B cell (primary cell): ENCODE data around the gene ADAMTS12. TPM values are rescaled to one million over a fixed set of nuclear protein-coding genes. Genes with fewer than 3 reads are reported as not detected.

Experiments
- ATAC-seq: fragments of 200-7000 bp; cut with Tn5 transposase; one replicate; pipeline ENCODE4 v1.10.0; 2021; ENCODE audit warnings: low read depth, mild to moderate bottlenecking, moderate number of reproducible peaks, moderate library complexity
- CTCF ChIA-PET: fragments of 350-600 bp; sonication (Branson Sonifier 250); formaldehyde crosslinking; loops from one replicate; lab custom pipeline; 2021; ENCODE audit warnings: antibody characterized with exemption, inconsistent platforms; lab: Charles Lee
- POLR2A ChIA-PET: fragments of 350-600 bp; sonication (Branson Sonifier 250); formaldehyde crosslinking; loops from one replicate; lab custom pipeline; 2021; ENCODE audit warnings: antibody characterized with exemption; lab: Charles Lee
- DNase-seq: peaks from one replicate; pipeline ENCODE4 v3.0.0; 2013
- H2AFZ ChIP-seq: 2 replicates; pipeline ENCODE4 v1.6.1; 2012; ENCODE audit warnings: mild to moderate bottlenecking, low read depth, low read length; ENCODE audit not compliant: insufficient read depth, poor library complexity, severe bottlenecking
- H3K27ac ChIP-seq, 2 donors: 1 replicate in 1 of 2; 2 replicates in 1 of 2; pipeline ENCODE4 v1.5.1; 2012 to 2013; ENCODE audit warnings: low read length in 2 of 2, mild to moderate bottlenecking in 2 of 2, moderate library complexity in 1 of 2
- H3K27me3 ChIP-seq, 4 experiments: fragments of 200-600 bp in 1 of 4; sonication (generic) in 1 of 4; replicated peaks in 1 of 4; 1 replicate in 2 of 4; 2 replicates in 2 of 4; pipeline versions ENCODE4 v1.6.1 to v1.7.0; 2013 to 2016; ENCODE audit warnings: low read length in 3 of 4, mild to moderate bottlenecking in 2 of 4, mixed read lengths in 1 of 4, moderate library complexity in 1 of 4; ENCODE audit not compliant: insufficient read depth in 4 of 4, control insufficient read depth in 3 of 4; ENCODE audit errors: control extremely low read depth in 1 of 4
- H3K36me3 ChIP-seq, 2 experiments: replicated peaks in 1 of 2; 1 replicate in 1 of 2; 2 replicates in 1 of 2; pipeline versions ENCODE4 v1.6.1 to v1.7.1; 2013; ENCODE audit warnings: low read length in 1 of 2; ENCODE audit not compliant: insufficient read depth in 2 of 2, control insufficient read depth in 1 of 2; ENCODE audit errors: control extremely low read depth in 1 of 2, extremely low read depth in 1 of 2
- H3K4me1 ChIP-seq, 2 donors: fragments of 200-600 bp in 1 of 2; sonication (generic) in 1 of 2; 1 replicate in 1 of 2; 2 replicates in 1 of 2; pipeline versions ENCODE4 v1.5.1 to v1.6.1; 2013 to 2017; ENCODE audit warnings: low read length in 2 of 2; ENCODE audit not compliant: control insufficient read depth in 2 of 2, insufficient read depth in 2 of 2
- H3K4me2 ChIP-seq: replicated peaks from 2 replicates; pipeline ENCODE3; 2012; ENCODE audit warnings: mild to moderate bottlenecking, low read depth, low read length; ENCODE audit not compliant: poor library complexity, severe bottlenecking
- H3K4me3 ChIP-seq, 5 experiments: fragments of 200-600 bp in 1 of 5; sonication (generic) in 1 of 5; 1 replicate in 3 of 5; 2 replicates in 2 of 5; pipeline versions ENCODE4 v1.5.1 to v1.7.0; 2011 to 2016; ENCODE audit warnings: low read length in 4 of 5, mild to moderate bottlenecking in 4 of 5, low read depth in 2 of 5, control low read depth in 1 of 5, moderate library complexity in 1 of 5; ENCODE audit not compliant: insufficient read depth in 1 of 5; ENCODE audit errors: control extremely low read depth in 1 of 5, extremely low read depth in 1 of 5
- H3K79me2 ChIP-seq: fragments of 200-600 bp; sonication (generic); one replicate; pipeline ENCODE4 v1.6.0; 2016; ENCODE audit warnings: low read length; ENCODE audit not compliant: control insufficient read depth, insufficient read depth
- H3K9ac ChIP-seq: fragments of 200-600 bp; sonication (generic); 2 replicates; pipeline ENCODE4 v1.6.1; 2017; ENCODE audit warnings: mild to moderate bottlenecking, low read length, moderate library complexity
- H3K9me3 ChIP-seq, 3 donors: one replicate each; pipeline versions ENCODE4 v1.6.1 to v1.7.1; 2013; ENCODE audit warnings: low read length in 2 of 3; ENCODE audit not compliant: control insufficient read depth in 2 of 3, insufficient read depth in 1 of 3; ENCODE audit errors: control extremely low read depth in 1 of 3
- H4K20me1 ChIP-seq: 2 replicates; pipeline ENCODE4 v1.6.0; 2012; ENCODE audit warnings: mild to moderate bottlenecking, low read length; ENCODE audit not compliant: insufficient read depth, control insufficient read depth, poor library complexity, severe bottlenecking
- H3K27ac Mint-ChIP-seq: one replicate; pipeline ENCODE4 v1.8.0; 2021; ENCODE audit warnings: mixed read lengths
- H3K27me3 Mint-ChIP-seq: one replicate; pipeline ENCODE4 v1.8.0; 2021; ENCODE audit warnings: mixed read lengths
- H3K4me1 Mint-ChIP-seq: one replicate; pipeline ENCODE4 v1.8.0; 2021; ENCODE audit warnings: mixed read lengths
- H3K4me3 Mint-ChIP-seq: one replicate; pipeline ENCODE4 v1.8.0; 2021; ENCODE audit warnings: mixed read lengths
- H3K9me3 Mint-ChIP-seq: one replicate; pipeline ENCODE4 v1.8.0; 2022; ENCODE audit warnings: mixed read lengths; ENCODE audit not compliant: insufficient read depth
- EZH2 ChIP-seq: IDR thresholded peaks from 2 replicates; pipeline ENCODE4 v1.6.1; 2012; ENCODE audit warnings: borderline replicate concordance, low read depth, mild to moderate bottlenecking, moderate library complexity, low read length; ENCODE audit not compliant: insufficient read depth, poor library complexity, severe bottlenecking
- WGBS: methylation state at CpG from one replicate; pipeline ENCODE4 v1.1.5; 2013; ENCODE audit warnings: missing lambda C conversion rate; ENCODE audit not compliant: insufficient coverage; 5-methylcytosine and 5-hydroxymethylcytosine counted together
- intact Hi-C: fragments of 100-400 bp; cut with micrococcal nuclease; formaldehyde crosslinking; loops from one replicate; pipeline ENCODE4 v1.10.0; 2022
- polyA plus RNA-seq: library from polyadenylated mRNA; depleted of rRNA; stranded (reverse); fragments of >200 nt; gene quantifications from 2 replicates; pipeline ENCODE4 v1.2.3, GENCODE V29; 2012
- total RNA-seq, 2 donors: library from RNA; stranded (reverse); fragments of 120-200 nt in 1 of 2; gene quantifications; 1 replicate in 1 of 2; 2 replicates in 1 of 2; pipeline versions ENCODE4 v1.2.3 to v1.2.4, GENCODE V29; 2013 to 2022
- TF ChIP-seq, protein P1 (sequence below): fragments of 200-600 bp; IDR thresholded peaks from one replicate; pipeline ENCODE4 v1.8.0; 2022; ENCODE audit warnings: antibody characterized with exemption, mild to moderate bottlenecking

The ADAMTS12 gene
- total and polyA plus RNA-seq, 2 donors (not counting 1 experiment from before 2014, with no cell fraction given) = not detected

DNA sequence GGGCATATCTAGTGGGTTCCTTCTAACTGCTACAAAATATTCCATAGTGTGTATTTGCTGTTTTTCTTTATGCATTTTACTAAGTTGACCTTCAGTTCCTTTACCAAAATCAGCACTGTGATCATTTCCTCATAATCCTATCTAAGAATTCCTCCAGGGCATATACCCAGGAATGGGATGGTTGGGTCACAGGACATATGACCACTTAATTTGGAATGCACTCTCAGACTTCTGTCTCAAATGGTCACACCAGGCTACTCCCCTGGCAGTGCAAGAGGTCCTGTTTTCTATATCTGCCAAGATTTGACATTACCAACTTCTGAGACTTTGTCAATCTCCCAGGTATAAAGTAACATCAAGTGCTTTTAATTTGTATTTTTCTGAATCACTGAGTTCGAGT lies 63.9 kb downstream of the ADAMTS12 start:
- intact Hi-C loops = no loop called here
- Mint-ChIP-seq H3K27ac (no peak overlapping the region), H3K4me3 (no peak overlapping the region), H3K27me3 (peaks cover 22% of the 10 kb centered on the region), H3K4me1 (peaks cover 2% of the 10 kb centered on the region), H3K9me3 (no peaks in the 10 kb centered on the region)
- ChIA-PET CTCF (no interaction called here), POLR2A (no interaction called here)
- no peak overlapping the region for H3K9ac ChIP-seq
- ATAC-seq (no peak), DNase-seq (no peak)
- WGBS = no CpG with 5 or more reads among the region's 1 CpG
- no peaks in the 10 kb centered on the region for H3K4me1 ChIP-seq
- H4K20me1 ChIP-seq = no peaks in the 10 kb centered on the region
- H2AFZ ChIP-seq = no peak overlapping the region
- H3K79me2 ChIP-seq = no peaks in the 10 kb centered on the region
- no peak for TF ChIP-seq EZH2
- TF ChIP-seq, protein P1, sequence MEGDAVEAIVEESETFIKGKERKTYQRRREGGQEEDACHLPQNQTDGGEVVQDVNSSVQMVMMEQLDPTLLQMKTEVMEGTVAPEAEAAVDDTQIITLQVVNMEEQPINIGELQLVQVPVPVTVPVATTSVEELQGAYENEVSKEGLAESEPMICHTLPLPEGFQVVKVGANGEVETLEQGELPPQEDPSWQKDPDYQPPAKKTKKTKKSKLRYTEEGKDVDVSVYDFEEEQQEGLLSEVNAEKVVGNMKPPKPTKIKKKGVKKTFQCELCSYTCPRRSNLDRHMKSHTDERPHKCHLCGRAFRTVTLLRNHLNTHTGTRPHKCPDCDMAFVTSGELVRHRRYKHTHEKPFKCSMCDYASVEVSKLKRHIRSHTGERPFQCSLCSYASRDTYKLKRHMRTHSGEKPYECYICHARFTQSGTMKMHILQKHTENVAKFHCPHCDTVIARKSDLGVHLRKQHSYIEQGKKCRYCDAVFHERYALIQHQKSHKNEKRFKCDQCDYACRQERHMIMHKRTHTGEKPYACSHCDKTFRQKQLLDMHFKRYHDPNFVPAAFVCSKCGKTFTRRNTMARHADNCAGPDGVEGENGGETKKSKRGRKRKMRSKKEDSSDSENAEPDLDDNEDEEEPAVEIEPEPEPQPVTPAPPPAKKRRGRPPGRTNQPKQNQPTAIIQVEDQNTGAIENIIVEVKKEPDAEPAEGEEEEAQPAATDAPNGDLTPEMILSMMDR = no peak
- H3K4me3 ChIP-seq = no peak overlapping the region
- no peaks in the 10 kb centered on the region for H3K9me3 ChIP-seq
- H3K36me3 ChIP-seq = no peaks in the 10 kb centered on the region
- H3K27ac ChIP-seq = no peak overlapping the region
- H3K27me3 ChIP-seq = peaks cover 0 to 3% (median 0%) of the 10 kb centered on the region in 4 experiments
- H3K4me2 ChIP-seq = no peak overlapping the region

DNA sequence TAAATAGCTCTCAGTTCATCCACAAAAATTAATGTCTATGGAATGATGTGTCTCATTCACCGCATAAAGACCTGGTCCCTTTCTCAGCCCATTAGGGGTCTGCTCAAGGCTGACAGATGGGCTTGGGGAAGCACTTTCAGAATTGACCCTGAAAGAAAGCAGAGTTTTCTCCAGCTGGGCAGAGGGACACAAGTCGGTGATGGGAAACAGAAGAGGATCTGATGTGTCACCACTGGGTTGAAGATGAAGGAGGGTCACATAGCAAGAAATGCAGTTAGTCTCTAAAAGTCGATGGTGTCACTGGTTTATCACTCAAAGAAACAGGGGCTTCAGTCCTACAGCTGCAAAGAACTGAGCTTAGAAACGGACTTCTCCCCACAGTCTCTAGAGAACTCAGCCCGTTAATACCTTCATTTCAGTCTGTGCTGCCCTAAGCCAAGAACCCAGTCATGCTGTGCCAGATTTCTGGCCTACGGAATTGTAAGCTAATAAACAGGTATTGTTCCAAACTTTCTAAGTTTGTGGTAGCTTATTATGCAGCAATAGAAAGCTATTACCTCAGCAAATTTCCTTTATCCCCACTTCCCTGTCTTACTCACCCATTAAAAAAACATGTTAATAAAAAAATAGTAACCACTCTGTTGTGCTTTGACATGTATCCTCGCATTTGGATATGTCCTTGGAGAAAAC lies 64.6 kb downstream of the ADAMTS12 start:
- no peak overlapping the region for H3K27ac Mint-ChIP-seq
- H4K20me1 ChIP-seq = no peaks in the 10 kb centered on the region
- ATAC-seq (no peak), DNase-seq (no peak)
- ChIA-PET CTCF (no interaction called here), POLR2A (no interaction called here)
- intact Hi-C loops = no loop called here
- H3K4me3 Mint-ChIP-seq = no peak overlapping the region
- H3K4me1 ChIP-seq = no peaks in the 10 kb centered on the region
- H3K27ac ChIP-seq = no peak overlapping the region
- H2AFZ ChIP-seq = no peak overlapping the region
- no peak overlapping the region for H3K4me2 ChIP-seq
- H3K27me3 ChIP-seq = peaks cover 0 to 3% (median under 1%) of the 10 kb centered on the region in 4 experiments
- 86% methylated on average over 3 of the region's 7 CpGs for WGBS
- no peaks in the 10 kb centered on the region for H3K36me3 ChIP-seq
- H3K9me3 Mint-ChIP-seq = no peaks in the 10 kb centered on the region
- H3K9me3 ChIP-seq = no peaks in the 10 kb centered on the region
- no peak overlapping the region for H3K4me3 ChIP-seq
- H3K9ac ChIP-seq = no peak overlapping the region
- peaks cover 22% of the 10 kb centered on the region for H3K27me3 Mint-ChIP-seq
- no peaks in the 10 kb centered on the region for H3K79me2 ChIP-seq
- H3K4me1 Mint-ChIP-seq = peaks cover 2% of the 10 kb centered on the region
- TF ChIP-seq, protein P1 = no peak
- no peak for TF ChIP-seq EZH2
